ENCODE data around the gene GARRE1.
"Not testable (repeated sequence)": the region's sequence is repeated elsewhere in the genome, so short reads cannot be mapped to it uniquely, and the experiment has no call there.

GARRE1 gene

DNA sequence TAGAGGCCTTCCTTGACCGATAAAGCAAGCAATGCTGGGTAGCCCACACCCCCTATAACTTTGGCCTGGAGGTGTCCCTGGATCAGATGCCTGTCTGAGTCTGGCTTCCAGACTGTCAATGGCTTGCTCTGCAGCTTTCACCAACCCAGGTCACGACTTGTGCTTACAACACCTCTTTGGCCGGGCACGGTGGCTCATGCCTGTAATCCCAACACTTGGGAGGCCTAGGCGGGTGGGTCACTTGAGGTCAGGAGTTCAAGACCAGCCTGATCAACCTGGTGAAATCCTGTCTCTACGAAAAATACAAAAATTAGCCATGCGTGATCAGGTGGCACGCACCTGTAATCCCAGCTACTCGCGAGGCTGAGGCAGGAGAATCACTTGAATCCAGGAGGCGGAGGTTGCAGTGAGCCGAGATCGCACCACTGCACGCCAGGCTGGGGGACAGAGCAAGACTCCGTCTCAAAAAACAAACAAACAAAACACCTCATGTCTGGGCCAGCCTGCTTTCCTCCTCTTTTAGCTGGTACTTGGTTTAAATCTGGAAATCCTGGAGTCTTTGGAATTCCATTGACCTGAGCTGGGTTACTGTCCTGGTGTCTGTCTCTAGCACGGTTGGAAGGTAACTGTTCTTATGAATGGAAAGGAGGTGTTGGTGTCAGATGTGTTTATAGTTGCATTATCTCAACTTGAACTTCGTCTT lies 10.3 kb upstream of the GARRE1 start:
- no peak overlapping the region for H3K4me3 Mint-ChIP-seq
- no peaks in the 10 kb centered on the region for H3K4me1 Mint-ChIP-seq (ENCODE audit: low read depth)
- no peaks in the 10 kb centered on the region for H3K36me3 Mint-ChIP-seq
- no peaks in the 10 kb centered on the region for H3K27me3 Mint-ChIP-seq
- no peaks in the 10 kb centered on the region for H3K9me3 Mint-ChIP-seq (ENCODE audit: low read depth)
- no peak overlapping the region for H3K27ac Mint-ChIP-seq

- Mint-ChIP-seq H3K27me3 (no peaks in the 10 kb centered on the region), H3K4me3 (no peak overlapping the region), H3K36me3 (no peaks in the 10 kb centered on the region), H3K9me3 (ENCODE audit: low read depth) (no peaks in the 10 kb centered on the region), H3K27ac (no peak overlapping the region), H3K4me1 (ENCODE audit: low read depth) (no peaks in the 10 kb centered on the region)
These were observed 9.6 kb upstream of the GARRE1 start for GRCh38 chr19:34244611-34245299.

GRCh38 chr19:34246340-34246739 lies 8.0 kb upstream of the GARRE1 start:
- Mint-ChIP-seq H3K36me3 (no peaks in the 10 kb centered on the region), H3K27me3 (no peaks in the 10 kb centered on the region), H3K4me3 (no peak overlapping the region), H3K9me3 (ENCODE audit: low read depth) (no peaks in the 10 kb centered on the region), H3K4me1 (ENCODE audit: low read depth) (no peaks in the 10 kb centered on the region), H3K27ac (no peak overlapping the region)

- Mint-ChIP-seq H3K36me3 (no peaks in the 10 kb centered on the region), H3K27me3 (no peaks in the 10 kb centered on the region), H3K4me1 (ENCODE audit: low read depth) (peaks cover 2% of the 10 kb centered on the region), H3K4me3 (no peak overlapping the region), H3K27ac (no peak overlapping the region), H3K9me3 (ENCODE audit: low read depth) (no peaks in the 10 kb centered on the region)
These were observed 5.4 kb upstream of the GARRE1 start for GRCh38 chr19:34248941-34249340.

DNA sequence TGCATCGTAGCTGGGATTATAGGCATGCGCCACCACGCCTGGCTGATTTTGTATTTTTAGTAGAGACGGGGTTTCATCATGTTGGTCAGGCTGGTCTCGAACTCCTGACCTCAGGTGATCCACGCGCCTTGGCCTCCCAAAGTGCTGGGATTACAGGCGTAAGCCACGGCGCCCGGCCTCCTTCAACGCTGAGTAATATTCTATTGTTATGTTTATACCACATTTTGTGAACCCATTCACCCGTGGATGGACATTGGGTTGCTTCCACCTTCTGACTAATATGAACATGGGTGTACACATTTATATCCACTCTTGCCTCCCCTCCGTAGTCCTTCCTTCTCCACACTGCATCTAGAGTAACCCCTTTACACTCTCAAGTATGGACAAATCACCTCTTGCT lies 1.2 kb upstream of the GARRE1 start:
- peaks cover 24% of the 10 kb centered on the region for H3K4me1 Mint-ChIP-seq (ENCODE audit: low read depth)
- not testable (repeated sequence) for H3K36me3 Mint-ChIP-seq; H3K27me3 Mint-ChIP-seq; H3K9me3 Mint-ChIP-seq (ENCODE audit: low read depth)
- H3K4me3 Mint-ChIP-seq, result peak overlapping the region; percentile 99
- peak overlapping the region; percentile 4 for H3K27ac Mint-ChIP-seq

GRCh38 chr19:34253681-34254045 lies 691 bp upstream of the GARRE1 start:
- peak overlapping the region; percentile 92 for H3K27ac Mint-ChIP-seq
- H3K9me3 Mint-ChIP-seq (ENCODE audit: low read depth); H3K27me3 Mint-ChIP-seq; H3K36me3 Mint-ChIP-seq: not testable (repeated sequence)
- peaks cover 26% of the 10 kb centered on the region for H3K4me1 Mint-ChIP-seq (ENCODE audit: low read depth)
- peak overlapping the region; percentile 99 for H3K4me3 Mint-ChIP-seq

- Mint-ChIP-seq H3K4me3 (peak overlapping the region; percentile 89), H3K27ac (peak overlapping the region; percentile 70), H3K36me3 (peaks cover 4% of the 10 kb centered on the region), H3K9me3 (ENCODE audit: low read depth) (no peaks in the 10 kb centered on the region), H3K27me3 (no peaks in the 10 kb centered on the region), H3K4me1 (ENCODE audit: low read depth) (peaks cover 36% of the 10 kb centered on the region)
These were observed 511 bp downstream of the GARRE1 start for GRCh38 chr19:34254698-34255432.

DNA sequence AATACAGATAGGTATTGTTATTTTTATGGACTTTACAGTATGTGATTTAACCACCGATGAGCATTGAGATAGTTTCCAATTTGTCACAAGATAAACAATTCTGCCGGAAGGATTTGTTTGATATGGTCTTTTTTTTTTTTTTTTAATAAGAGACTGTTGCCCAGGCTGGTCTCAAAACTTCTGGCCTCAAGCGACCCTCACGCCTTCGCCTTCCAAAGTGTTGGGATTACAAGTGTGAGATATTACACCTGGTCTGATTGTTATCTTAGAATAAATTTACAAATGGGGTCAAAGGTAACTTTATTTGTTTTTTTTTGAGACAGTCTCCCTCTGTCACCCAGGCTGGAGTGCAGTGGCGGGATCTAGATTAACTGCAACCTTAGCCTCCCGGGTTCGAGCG lies 1.2 kb downstream of the GARRE1 start:
- H3K4me1 Mint-ChIP-seq (ENCODE audit: low read depth), result peaks cover 39% of the 10 kb centered on the region

GRCh38 chr19:34256835-34257558 lies 2.6 kb downstream of the GARRE1 start:
- Mint-ChIP-seq H3K27ac (peak overlapping the region; percentile 14), H3K27me3 (no peaks in the 10 kb centered on the region), H3K4me1 (ENCODE audit: low read depth) (peaks cover 53% of the 10 kb centered on the region), H3K36me3 (peaks cover 8% of the 10 kb centered on the region), H3K4me3 (peak overlapping the region; percentile 53), H3K9me3 (ENCODE audit: low read depth) (no peaks in the 10 kb centered on the region)

More for the DNA sequence above, 1.2 kb downstream of the GARRE1 start:
- Mint-ChIP-seq H3K4me3 (peak overlapping the region; percentile 89), H3K27me3 (no peaks in the 10 kb centered on the region), H3K36me3 (peaks cover 4% of the 10 kb centered on the region), H3K27ac (peak overlapping the region; percentile 70), H3K9me3 (ENCODE audit: low read depth) (no peaks in the 10 kb centered on the region)

DNA sequence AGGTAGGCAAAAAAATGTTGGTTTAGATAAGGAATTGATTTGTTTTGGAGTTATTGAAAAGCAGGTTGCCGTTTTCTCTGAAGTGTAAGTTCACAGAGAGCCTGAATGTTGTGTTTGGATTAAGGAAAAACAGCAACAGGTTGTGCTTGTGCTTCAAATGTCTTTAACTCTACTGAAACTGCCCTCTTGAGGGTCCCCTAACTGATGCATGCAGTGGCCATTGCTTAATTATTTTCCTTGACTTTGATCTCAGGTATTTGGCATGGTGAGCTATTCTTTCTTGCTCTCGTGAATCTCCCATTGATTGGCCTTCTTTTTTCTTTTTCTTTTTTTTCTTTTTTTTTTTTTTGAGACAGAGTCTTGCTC lies 3.2 kb downstream of the GARRE1 start:
- Mint-ChIP-seq H3K36me3 (peaks cover 8% of the 10 kb centered on the region), H3K27ac (peak overlapping the region; percentile 14), H3K4me3 (peak overlapping the region; percentile 12), H3K27me3 (no peaks in the 10 kb centered on the region), H3K9me3 (ENCODE audit: low read depth) (no peaks in the 10 kb centered on the region), H3K4me1 (ENCODE audit: low read depth) (peaks cover 53% of the 10 kb centered on the region)

- Mint-ChIP-seq H3K4me3 (no peak overlapping the region), H3K27me3 (no peaks in the 10 kb centered on the region), H3K36me3 (peaks cover 8% of the 10 kb centered on the region), H3K4me1 (ENCODE audit: low read depth) (peaks cover 54% of the 10 kb centered on the region), H3K9me3 (ENCODE audit: low read depth) (no peaks in the 10 kb centered on the region), H3K27ac (peak overlapping the region; percentile 58)
These were observed 5.2 kb downstream of the GARRE1 start for GRCh38 chr19:34259367-34260095.

- H3K4me3 Mint-ChIP-seq, result no peak overlapping the region
- peak overlapping the region; percentile 41 for H3K27ac Mint-ChIP-seq
- H3K27me3 Mint-ChIP-seq, result no peaks in the 10 kb centered on the region
- H3K36me3 Mint-ChIP-seq, result peaks cover 8% of the 10 kb centered on the region
- H3K4me1 Mint-ChIP-seq (ENCODE audit: low read depth), result peaks cover 61% of the 10 kb centered on the region
- H3K9me3 Mint-ChIP-seq (ENCODE audit: low read depth), result no peaks in the 10 kb centered on the region
These were observed 6.4 kb downstream of the GARRE1 start for GRCh38 chr19:34260771-34261173.

GRCh38 chr19:34261334-34262109 lies 7.2 kb downstream of the GARRE1 start:
- Mint-ChIP-seq H3K4me3 (no peak overlapping the region), H3K9me3 (ENCODE audit: low read depth) (no peaks in the 10 kb centered on the region), H3K4me1 (ENCODE audit: low read depth) (peaks cover 67% of the 10 kb centered on the region), H3K27ac (peak overlapping the region; percentile 80), H3K27me3 (no peaks in the 10 kb centered on the region), H3K36me3 (peaks cover 8% of the 10 kb centered on the region)

- Mint-ChIP-seq H3K4me1 (ENCODE audit: low read depth) (peaks cover 61% of the 10 kb centered on the region), H3K27ac (no peak overlapping the region), H3K9me3 (ENCODE audit: low read depth) (no peaks in the 10 kb centered on the region), H3K36me3 (peaks cover 6% of the 10 kb centered on the region), H3K27me3 (no peaks in the 10 kb centered on the region), H3K4me3 (no peak overlapping the region)
These were observed 9.4 kb downstream of the GARRE1 start for GRCh38 chr19:34263745-34264237.
